ENCODE data around the gene ID2.

DNA sequence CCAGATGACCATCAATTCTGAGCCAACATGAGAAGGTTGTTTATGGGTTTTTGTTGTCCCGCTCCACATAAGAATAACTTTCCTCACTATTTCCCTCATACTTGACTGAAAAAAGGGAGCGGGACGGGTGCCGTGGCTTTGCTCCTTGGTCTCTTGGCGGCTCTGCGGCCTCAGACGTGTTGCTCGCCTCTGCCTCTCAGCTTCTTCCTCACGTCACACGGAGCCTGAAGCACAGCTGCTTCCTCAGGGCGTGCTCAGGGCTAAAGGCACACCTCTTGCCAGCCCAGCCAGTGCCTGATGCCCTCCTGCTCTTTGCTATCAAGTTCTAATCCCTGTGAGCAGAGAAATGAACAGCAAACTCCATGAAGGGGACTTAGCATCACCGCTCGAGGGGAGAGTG, 17.9 kb upstream of the ID2 start:
- TF ChIP-seq RAD21 (IDR thresholded peaks at IDR 0.05; ENCODE audit: low read depth) (no peak), EP300 (IDR thresholded peaks at IDR 0.05; ENCODE audit: borderline replicate concordance) (no peak)
- TF ChIP-seq, protein P1, sequence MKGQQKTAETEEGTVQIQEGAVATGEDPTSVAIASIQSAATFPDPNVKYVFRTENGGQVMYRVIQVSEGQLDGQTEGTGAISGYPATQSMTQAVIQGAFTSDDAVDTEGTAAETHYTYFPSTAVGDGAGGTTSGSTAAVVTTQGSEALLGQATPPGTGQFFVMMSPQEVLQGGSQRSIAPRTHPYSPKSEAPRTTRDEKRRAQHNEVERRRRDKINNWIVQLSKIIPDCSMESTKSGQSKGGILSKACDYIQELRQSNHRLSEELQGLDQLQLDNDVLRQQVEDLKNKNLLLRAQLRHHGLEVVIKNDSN (IDR thresholded peaks at IDR 0.05) = no peak
- TF ChIP-seq, protein P2, sequence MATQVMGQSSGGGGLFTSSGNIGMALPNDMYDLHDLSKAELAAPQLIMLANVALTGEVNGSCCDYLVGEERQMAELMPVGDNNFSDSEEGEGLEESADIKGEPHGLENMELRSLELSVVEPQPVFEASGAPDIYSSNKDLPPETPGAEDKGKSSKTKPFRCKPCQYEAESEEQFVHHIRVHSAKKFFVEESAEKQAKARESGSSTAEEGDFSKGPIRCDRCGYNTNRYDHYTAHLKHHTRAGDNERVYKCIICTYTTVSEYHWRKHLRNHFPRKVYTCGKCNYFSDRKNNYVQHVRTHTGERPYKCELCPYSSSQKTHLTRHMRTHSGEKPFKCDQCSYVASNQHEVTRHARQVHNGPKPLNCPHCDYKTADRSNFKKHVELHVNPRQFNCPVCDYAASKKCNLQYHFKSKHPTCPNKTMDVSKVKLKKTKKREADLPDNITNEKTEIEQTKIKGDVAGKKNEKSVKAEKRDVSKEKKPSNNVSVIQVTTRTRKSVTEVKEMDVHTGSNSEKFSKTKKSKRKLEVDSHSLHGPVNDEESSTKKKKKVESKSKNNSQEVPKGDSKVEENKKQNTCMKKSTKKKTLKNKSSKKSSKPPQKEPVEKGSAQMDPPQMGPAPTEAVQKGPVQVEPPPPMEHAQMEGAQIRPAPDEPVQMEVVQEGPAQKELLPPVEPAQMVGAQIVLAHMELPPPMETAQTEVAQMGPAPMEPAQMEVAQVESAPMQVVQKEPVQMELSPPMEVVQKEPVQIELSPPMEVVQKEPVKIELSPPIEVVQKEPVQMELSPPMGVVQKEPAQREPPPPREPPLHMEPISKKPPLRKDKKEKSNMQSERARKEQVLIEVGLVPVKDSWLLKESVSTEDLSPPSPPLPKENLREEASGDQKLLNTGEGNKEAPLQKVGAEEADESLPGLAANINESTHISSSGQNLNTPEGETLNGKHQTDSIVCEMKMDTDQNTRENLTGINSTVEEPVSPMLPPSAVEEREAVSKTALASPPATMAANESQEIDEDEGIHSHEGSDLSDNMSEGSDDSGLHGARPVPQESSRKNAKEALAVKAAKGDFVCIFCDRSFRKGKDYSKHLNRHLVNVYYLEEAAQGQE (IDR thresholded peaks at IDR 0.05; ENCODE audit: low read depth) = no peak
